Common myeloid progenitor, CD34-positive (primary cell): ENCODE measurements around the gene LRRC49.

ENCODE experiments used
- CTCF ChIA-PET: fragments of 350-600 bp; sonication (Branson Sonifier 250); formaldehyde crosslinking; loops from one replicate; lab custom pipeline; 2021; ENCODE audit warnings: antibody characterized with exemption; lab: Charles Lee
- POLR2A ChIA-PET: fragments of 350-600 bp; sonication (Branson Sonifier 250); formaldehyde crosslinking; loops from one replicate; lab custom pipeline; 2021; ENCODE audit warnings: antibody characterized with exemption; lab: Charles Lee
- DNase-seq, 3 donors: peaks; one replicate each; pipeline versions ENCODE4 v3.0.0 to v3.0.0-alpha.2; 2013
- H3K27ac ChIP-seq, 2 experiments: 1 replicate in 1 of 2; 2 replicates in 1 of 2; pipeline ENCODE4 v1.7.0; 2013; ENCODE audit warnings: inconsistent platforms in 2 of 2, low read length in 2 of 2, mild to moderate bottlenecking in 2 of 2, low read depth in 1 of 2, moderate library complexity in 1 of 2; ENCODE audit not compliant: severe bottlenecking in 2 of 2, insufficient read depth in 1 of 2, poor library complexity in 1 of 2
- H3K27me3 ChIP-seq, 5 experiments: replicated peaks in 2 of 5; 1 replicate in 3 of 5; 2 replicates in 2 of 5; pipeline versions ENCODE4 v1.6.1 to v1.7.0; 2013; ENCODE audit warnings: low read length in 4 of 5, mild to moderate bottlenecking in 2 of 5, moderate library complexity in 2 of 5, inconsistent platforms in 1 of 5; ENCODE audit not compliant: insufficient read depth in 5 of 5, control insufficient read depth in 4 of 5
- H3K36me3 ChIP-seq, 4 experiments: 1 replicate in 2 of 4; 2 replicates in 2 of 4; pipeline versions ENCODE4 v1.6.1 to v1.7.0; 2013; ENCODE audit warnings: low read length in 3 of 4, control low read depth in 1 of 4, mild to moderate bottlenecking in 1 of 4; ENCODE audit not compliant: control insufficient read depth in 4 of 4, insufficient read depth in 4 of 4
- H3K4me1 ChIP-seq, 4 experiments: 1 replicate in 3 of 4; 2 replicates in 1 of 4; pipeline versions ENCODE4 v1.6.1 to v1.7.1; 2013; ENCODE audit warnings: low read length in 3 of 4, mild to moderate bottlenecking in 3 of 4, control low read depth in 1 of 4, inconsistent platforms in 1 of 4, moderate library complexity in 1 of 4; ENCODE audit not compliant: control insufficient read depth in 4 of 4, insufficient read depth in 4 of 4; ENCODE audit errors: control extremely low read depth in 1 of 4
- H3K4me3 ChIP-seq, 7 experiments: 1 replicate in 4 of 7; 2 replicates in 3 of 7; pipeline versions ENCODE4 v1.5.1 to v1.7.0; 2013; ENCODE audit warnings: mild to moderate bottlenecking in 7 of 7, low read length in 6 of 7, moderate library complexity in 6 of 7, inconsistent platforms in 2 of 7, low read depth in 2 of 7, control low read depth in 1 of 7; ENCODE audit not compliant: insufficient read depth in 4 of 7, control insufficient read depth in 1 of 7; ENCODE audit errors: extremely low read depth in 1 of 7
- H3K9me3 ChIP-seq, 5 experiments: 1 replicate in 4 of 5; 2 replicates in 1 of 5; pipeline versions ENCODE4 v1.6.1 to v1.7.1; 2013; ENCODE audit warnings: low read length in 4 of 5, mild to moderate bottlenecking in 2 of 5, inconsistent platforms in 1 of 5, low read depth in 1 of 5, moderate library complexity in 1 of 5; ENCODE audit not compliant: control insufficient read depth in 4 of 5, insufficient read depth in 2 of 5; ENCODE audit errors: control extremely low read depth in 1 of 5
- WGBS: methylation state at CpG from one replicate; pipeline ENCODE4 v1.1.5; 2013; ENCODE audit not compliant: insufficient coverage; 5-methylcytosine and 5-hydroxymethylcytosine counted together

The LRRC49 gene

DNA sequence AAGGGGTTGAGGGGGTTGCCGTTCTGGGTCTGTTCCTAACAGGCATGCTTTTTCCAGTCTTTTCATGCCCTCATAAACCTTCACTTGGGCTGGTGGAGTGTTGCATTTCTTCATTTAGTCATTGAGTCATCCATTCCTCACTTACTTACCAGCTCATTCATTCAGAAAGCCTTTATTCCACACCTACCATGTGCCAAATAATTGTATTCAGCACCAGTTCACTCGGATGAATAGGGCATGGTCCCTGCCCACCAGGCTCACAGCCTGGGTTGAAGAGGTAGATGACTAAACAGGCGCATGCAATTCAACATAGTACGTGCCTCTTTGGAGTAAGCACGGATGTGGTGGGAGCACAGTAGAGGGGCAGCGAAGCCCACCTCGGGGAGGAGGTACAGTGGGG is 187.5 kb downstream of the LRRC49 start:
- WGBS, result 95% methylated on average over 4 of the region's 7 CpGs
- no peak overlapping the region for H3K4me3 ChIP-seq
- H3K27me3 ChIP-seq, result peaks cover 2 to 14% (median 6%) of the 10 kb centered on the region in 5 experiments
- DNase-seq, result no peak
- ChIA-PET CTCF (no interaction called here), POLR2A (no interaction called here)
- H3K4me1 ChIP-seq, result no peaks in the 10 kb centered on the region
- H3K36me3 ChIP-seq, result no peaks in the 10 kb centered on the region
- H3K27ac ChIP-seq, result no peak overlapping the region
- peaks cover 0 to 1% (median 0%) of the 10 kb centered on the region in 5 experiments for H3K9me3 ChIP-seq

DNA sequence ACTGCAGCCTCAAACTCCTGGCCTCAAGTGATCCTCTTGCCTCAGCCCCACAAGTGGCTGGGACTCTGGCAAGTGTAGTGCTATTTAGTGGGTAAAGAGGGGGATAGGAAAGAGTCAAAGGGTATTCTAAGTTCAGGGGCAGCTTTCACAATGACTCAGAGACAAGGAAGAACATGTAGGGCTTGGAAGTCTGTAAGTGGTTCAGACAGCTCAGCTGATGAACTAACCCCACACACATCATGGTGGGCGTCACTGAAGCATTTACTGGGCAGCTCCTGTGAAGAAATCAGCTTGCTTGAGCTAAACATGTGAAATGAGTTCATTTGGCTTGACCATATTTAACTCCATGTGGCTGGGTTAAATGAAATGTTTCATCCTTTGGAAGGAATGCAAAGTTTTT is 188.1 kb downstream of the LRRC49 start:
- Histone ChIP-seq H3K4me1 (no peaks in the 10 kb centered on the region), H3K27me3 (peaks cover 1 to 15% (median 6%) of the 10 kb centered on the region in 5 experiments), H3K4me3 (no peak overlapping the region), H3K27ac (no peak overlapping the region), H3K9me3 (no peaks in the 10 kb centered on the region), H3K36me3 (no peaks in the 10 kb centered on the region)
- CTCF ChIA-PET, result no interaction called here
- DNase-seq, result no peak
- POLR2A ChIA-PET, result no interaction called here
- WGBS, result no CpG with 5 or more reads among the region's 1 CpG

DNA sequence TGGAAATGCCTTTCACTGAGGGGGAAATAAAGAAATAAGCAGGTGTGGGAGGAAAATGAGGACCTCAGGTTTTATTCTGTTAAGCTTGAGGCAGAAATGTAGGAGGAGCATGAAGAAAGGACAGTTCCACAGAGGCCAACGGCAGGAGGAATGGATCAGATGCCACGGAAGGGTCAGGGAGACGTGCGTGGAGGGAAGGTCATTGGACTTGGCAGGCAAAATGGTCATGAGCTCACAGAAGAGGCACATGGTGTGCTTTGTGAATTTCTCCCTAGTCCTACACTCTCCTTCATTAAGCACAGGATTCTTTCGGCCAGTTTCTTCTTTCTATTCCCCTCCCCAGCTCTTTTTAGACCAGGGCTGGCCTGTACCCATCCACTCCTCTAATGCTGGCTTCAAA is 190.2 kb downstream of the LRRC49 start:
- ChIA-PET CTCF (no interaction called here), POLR2A (no interaction called here)
- Histone ChIP-seq H3K4me3 (no peak overlapping the region), H3K27me3 (peaks cover 0 to 12% (median 6%) of the 10 kb centered on the region in 5 experiments), H3K36me3 (no peaks in the 10 kb centered on the region), H3K9me3 (no peaks in the 10 kb centered on the region), H3K4me1 (no peaks in the 10 kb centered on the region), H3K27ac (no peak overlapping the region)
- WGBS, result 91% methylated on average over 5 of the region's 5 CpGs
- DNase-seq, result no peak

DNA sequence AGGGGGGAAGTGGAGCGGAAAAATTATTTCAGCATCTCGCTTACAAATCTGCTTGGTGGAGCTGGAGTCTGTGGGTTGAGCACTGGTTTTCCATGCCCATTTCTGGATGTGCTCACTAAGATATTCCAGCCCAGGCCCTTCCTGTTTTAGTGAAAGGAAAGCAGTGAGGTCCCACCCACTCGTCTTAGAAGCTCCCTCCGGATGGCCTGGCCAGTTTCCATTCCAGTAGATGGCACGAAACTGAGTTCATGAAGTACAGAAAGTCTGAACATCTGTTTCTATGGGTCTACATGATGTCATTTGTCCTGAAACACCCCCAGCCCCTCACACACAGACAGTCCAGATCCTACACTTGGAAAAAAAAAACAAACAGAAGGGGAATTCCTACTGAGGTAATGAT is 190.7 kb downstream of the LRRC49 start:
- ChIA-PET POLR2A (interaction anchor here (1.1 kb wide), 1 partner anchor 30 kb away, joined by 3 read pairs; no protein-coding TSS in a partner anchor), CTCF (no interaction called here)
- peaks cover 0 to 12% (median 6%) of the 10 kb centered on the region in 5 experiments for H3K27me3 ChIP-seq
- no peak overlapping the region for H3K27ac ChIP-seq
- H3K9me3 ChIP-seq, result no peaks in the 10 kb centered on the region
- WGBS, result 91% methylated on average over 5 of the region's 5 CpGs
- H3K36me3 ChIP-seq, result no peaks in the 10 kb centered on the region
- no peak for DNase-seq
- H3K4me3 ChIP-seq, result no peak overlapping the region
- H3K4me1 ChIP-seq, result no peaks in the 10 kb centered on the region

DNA sequence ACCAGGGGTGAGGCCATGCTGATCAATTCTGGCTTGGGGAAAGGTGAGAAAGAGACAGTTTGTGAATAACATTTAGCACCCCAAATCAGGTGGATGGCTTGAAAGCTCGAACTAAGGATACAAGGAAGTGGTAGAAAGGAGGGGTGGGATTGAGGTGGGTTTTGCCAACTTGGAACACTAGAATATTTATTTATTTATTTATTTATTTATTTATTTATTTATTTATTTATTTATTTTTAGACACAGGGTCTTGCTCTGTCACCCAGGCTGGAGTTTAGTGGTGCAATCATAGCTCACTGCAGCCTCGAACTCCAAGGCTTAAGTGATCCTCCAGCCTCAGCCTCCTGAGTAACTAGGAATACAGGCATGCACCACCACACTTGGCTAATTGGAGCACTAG is 191.6 kb downstream of the LRRC49 start:
- peaks cover 0 to 10% (median 4%) of the 10 kb centered on the region in 5 experiments for H3K27me3 ChIP-seq
- H3K4me3 ChIP-seq, result no peak overlapping the region
- WGBS, result 100% methylated on average over 1 of the region's 2 CpGs
- H3K27ac ChIP-seq, result no peak overlapping the region
- ChIA-PET CTCF (no interaction called here), POLR2A (interaction anchor here (1.1 kb wide), 1 partner anchor 29 kb away, joined by 3 read pairs; no protein-coding TSS in a partner anchor)
- H3K4me1 ChIP-seq, result no peaks in the 10 kb centered on the region
- H3K36me3 ChIP-seq, result no peaks in the 10 kb centered on the region
- H3K9me3 ChIP-seq, result peaks cover 0 to 4% (median 0%) of the 10 kb centered on the region in 5 experiments
- no peak for DNase-seq

DNA sequence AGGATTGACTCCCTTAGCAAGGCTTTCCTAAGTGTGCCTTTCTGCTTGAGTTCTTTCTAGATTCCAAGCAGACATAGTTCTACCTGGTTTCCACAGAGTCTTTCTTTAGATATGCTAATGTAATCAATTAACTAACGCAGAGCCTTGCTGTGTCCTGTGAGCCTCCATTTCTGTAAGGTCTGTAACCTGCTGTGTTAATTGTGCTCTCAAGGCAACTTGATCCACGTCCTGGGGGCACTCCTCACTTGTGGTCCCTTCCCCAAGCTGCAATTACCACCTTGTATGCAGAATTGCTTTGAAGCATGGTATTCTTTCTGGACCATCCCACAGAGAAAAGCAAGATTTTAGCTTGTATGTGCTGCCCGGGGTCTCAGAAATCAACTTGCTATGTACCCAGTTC is 193.2 kb downstream of the LRRC49 start:
- Histone ChIP-seq H3K9me3 (peaks cover 0 to 4% (median 0%) of the 10 kb centered on the region in 5 experiments), H3K27ac (no peak overlapping the region), H3K27me3 (peaks cover 0 to 10% (median 4%) of the 10 kb centered on the region in 5 experiments), H3K36me3 (no peaks in the 10 kb centered on the region), H3K4me3 (no peak overlapping the region), H3K4me1 (no peaks in the 10 kb centered on the region)
- WGBS, result 37% methylated on average over 2 of the region's 3 CpGs
- ChIA-PET POLR2A (no interaction called here), CTCF (no interaction called here)
- no peak for DNase-seq

DNA sequence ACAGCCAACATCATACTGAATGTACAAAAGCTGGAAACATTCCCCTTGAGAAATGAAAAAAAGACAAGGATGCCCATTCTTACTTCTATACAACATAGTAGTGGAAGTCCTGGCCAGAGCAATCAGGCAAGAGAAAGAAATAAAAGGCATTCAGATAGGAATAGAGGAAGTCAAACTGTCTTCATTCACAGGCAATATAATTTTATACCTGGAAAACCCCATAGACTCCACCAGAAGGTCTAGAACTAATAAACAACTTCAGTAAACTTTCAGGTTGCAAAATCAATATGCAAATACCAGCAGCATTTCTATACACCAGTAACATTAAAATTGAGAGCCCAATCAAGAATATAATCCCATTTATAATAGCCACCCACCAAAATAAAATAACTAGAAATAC is 195.5 kb downstream of the LRRC49 start:
- DNase-seq, result no peak
- no peaks in the 10 kb centered on the region for H3K4me1 ChIP-seq
- no peaks in the 10 kb centered on the region for H3K36me3 ChIP-seq
- CTCF ChIA-PET, result no interaction called here
- H3K27me3 ChIP-seq, result peaks cover 0 to 7% (median 2%) of the 10 kb centered on the region in 5 experiments
- peaks cover 0 to 4% (median 0%) of the 10 kb centered on the region in 5 experiments for H3K9me3 ChIP-seq
- H3K27ac ChIP-seq, result no peak overlapping the region
- H3K4me3 ChIP-seq, result no peak overlapping the region
- POLR2A ChIA-PET, result no interaction called here
